Epidermal melanocyte (primary cell): ENCODE results near the gene TMEM35B.
"Not testable (repeated sequence)": the region's sequence is repeated elsewhere in the genome, so short reads cannot be mapped to it uniquely, and the experiment has no call there.

Experiments used
- DNase-seq: peaks from one replicate; pipeline ENCODE4 v3.0.0; 2011; ENCODE audit warnings: low spot score; ENCODE audit not compliant: insufficient read length

The TMEM35B gene

GRCh38 chr1:34976384-34977209 is 8.6 kb downstream of the TMEM35B start:
- DNase-seq: no peak

GRCh38 chr1:34975771-34976170 is 9.4 kb downstream of the TMEM35B start:
- DNase-seq: no peak

DNA sequence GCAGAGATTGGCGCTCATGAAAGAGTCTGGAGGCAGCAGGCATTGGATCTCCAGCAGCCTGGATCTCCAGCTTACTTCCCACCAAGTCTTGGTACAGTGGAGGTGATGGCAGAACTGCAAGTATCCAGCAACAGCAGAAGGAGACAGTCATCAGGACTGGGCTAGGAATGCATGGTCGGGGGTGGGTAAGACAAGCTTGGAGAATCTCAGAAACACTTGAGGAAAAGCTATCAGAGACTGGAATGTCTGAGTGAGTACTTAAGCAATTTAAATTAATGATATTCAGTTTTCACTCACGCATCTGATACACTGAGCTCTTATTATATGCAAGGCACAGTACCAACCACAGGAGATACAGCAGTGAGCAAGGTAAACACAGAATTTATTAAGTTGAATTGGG is 9.8 kb downstream of the TMEM35B start:
- DNase-seq: no peak

DNA sequence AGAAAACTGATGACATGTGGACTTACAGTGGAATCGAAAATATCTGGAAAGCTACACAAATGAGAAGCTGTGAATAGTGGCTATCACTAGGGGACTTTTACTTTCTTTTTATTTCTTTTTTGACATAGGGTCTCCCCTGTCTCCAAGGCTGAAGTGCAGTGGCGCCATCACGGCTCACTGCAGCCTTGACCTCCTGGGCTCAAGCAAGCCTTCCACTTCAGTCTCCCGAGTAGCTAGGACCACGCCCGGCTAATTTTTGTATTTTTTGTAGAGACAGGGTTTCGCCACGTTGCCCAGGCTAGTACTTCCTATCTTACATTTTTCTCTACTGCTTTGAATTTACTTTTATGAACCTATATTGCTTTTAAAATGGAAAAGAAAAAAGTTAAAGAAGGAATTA is 10.5 kb downstream of the TMEM35B start:
- no peak for DNase-seq

GRCh38 chr1:34973326-34973725 is 11.8 kb downstream of the TMEM35B start:
- no peak for DNase-seq

- no peak for DNase-seq
Measured at GRCh38 chr1:34970829-34971228, 14.3 kb downstream of the TMEM35B start.

DNA sequence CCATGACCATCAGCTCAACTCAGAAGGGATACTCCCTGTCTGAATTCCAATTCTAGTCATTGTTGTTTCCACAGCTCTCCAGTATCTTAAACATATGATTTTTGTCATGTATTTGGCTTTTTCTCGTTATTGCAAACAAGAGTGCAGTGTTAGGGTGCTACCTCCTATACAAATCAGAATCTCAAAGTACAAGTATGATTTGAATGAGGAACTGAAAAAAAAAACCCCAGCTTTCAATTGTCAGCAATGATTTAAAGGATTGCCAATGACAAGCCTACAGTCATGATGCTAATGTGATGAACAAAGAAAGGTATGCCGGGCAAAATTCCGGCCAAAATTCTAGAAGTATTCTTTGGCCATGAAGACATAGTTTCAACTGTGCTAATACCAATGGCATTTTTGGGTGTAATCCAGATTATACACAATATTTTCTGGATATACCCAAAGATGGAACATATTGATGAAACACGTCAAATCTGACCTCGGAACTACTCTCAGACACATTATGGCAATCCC is 14.9 kb downstream of the TMEM35B start:
- DNase-seq: no peak

DNA sequence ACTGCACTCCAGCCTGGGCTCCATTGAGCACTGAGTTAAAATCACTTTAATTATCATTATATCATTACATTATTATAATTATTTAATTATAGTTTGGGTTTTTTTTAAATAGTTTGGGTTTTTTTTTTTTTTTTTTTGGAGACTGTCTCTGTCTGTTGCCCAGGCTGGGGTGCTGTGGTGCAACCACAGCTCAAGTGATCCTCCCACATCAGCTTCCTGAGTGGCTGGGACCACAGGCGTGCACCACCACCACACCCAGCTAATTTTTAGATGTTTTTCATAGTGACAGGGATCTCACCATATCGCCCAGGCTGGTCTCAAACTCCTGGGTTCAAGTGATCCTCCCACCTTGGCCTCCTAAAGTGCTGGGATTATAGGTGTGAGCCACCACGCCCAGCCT is 16.9 kb downstream of the TMEM35B start:
- DNase-seq: not testable (repeated sequence)

DNA sequence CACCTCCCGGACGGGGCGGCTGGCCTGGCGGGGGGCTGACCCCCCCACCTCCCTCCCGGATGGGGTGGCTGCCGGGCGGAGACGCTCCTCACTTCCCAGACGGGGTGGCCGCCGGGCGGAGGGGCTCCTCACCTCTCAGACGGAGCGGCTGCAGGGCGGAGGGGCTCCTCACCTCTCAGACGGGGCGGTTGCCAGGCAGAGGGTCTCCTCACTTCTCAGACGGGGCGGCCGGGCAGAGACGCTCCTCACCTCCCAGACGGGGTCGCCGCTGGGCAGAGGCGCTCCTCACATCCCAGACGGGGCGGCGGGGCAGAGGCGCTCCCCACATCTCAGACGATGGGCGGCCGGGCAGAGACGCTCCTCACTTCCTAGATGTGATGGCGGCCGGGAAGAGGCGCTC is 17.5 kb downstream of the TMEM35B start:
- not testable (repeated sequence) for DNase-seq

DNA sequence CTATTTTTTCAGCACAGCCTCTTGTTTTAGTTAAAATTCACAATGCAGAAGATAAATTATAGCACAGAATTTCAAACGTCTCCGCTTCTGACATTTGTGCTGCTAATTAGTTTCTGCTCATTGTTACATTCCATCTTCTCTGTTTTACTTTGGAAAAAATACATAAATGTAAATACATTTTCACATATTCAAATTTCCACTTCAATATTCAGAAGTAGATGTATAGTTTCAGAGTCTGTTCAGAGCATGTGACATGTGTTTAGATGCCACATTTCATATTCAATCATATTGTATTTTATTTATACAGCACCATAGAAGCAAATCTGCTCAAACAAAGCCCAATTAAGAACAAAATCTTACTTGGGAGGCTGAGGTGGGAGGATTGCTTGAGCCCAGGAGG is 19.6 kb downstream of the TMEM35B start:
- DNase-seq: no peak

- no peak for DNase-seq
Measured at GRCh38 chr1:34950428-34950827, 34.7 kb downstream of the TMEM35B start.

DNA sequence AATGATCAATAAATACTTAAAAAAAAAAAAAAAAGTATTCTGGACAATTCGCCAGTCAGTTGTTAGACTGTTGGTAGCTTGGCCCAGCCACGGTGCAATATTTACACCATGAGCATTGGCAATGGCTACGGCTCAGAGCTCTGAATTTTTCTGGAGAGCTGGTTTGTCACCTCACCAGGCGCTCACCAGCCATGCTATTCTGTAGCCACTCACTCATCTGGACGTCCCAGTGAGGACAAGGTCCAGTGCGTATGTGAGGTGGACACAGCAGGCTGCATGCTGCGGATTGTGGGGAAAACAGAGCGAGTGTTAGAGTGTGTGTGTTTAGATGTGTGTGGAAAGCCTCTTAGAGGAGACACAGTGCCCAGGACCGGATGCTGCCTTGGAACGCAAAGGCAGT is 36.4 kb downstream of the TMEM35B start:
- not testable (repeated sequence) for DNase-seq

DNA sequence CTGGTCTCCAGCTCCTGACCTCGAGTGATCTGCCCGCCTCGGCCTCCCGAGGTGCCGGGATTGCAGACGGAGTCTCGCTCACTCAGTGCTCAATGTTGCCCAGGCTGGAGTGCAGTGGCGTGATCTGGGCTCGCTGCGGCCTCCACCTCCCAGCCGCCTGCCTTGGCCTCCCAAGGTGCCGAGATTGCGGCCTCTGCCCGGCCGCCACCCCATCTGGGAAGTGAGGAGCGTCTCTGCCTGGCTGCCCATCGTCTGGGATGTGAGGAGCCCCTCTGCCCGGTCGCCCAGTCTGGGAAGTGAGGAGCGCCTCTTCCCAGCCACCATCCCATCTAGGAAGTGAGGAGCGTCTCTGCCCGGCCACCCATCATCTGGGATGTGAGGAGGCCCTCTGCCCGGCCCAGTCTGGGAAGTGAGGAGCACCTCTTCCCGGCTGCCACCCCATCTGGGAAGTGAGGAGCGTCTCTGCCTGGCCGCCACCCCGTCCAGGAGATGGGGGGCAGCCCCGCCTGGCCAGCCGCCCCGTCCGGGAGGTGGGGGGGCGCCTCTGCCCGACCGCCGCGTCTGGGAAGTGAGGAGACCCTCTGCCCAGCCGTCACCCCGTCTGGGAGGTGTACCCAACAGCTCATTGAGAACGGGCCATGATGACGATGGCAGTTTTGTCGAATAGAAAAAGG is 37.4 kb downstream of the TMEM35B start:
- DNase-seq: not testable (repeated sequence)

- DNase-seq: no peak
Measured at GRCh38 chr1:34946211-34946610, 38.9 kb downstream of the TMEM35B start.

DNA sequence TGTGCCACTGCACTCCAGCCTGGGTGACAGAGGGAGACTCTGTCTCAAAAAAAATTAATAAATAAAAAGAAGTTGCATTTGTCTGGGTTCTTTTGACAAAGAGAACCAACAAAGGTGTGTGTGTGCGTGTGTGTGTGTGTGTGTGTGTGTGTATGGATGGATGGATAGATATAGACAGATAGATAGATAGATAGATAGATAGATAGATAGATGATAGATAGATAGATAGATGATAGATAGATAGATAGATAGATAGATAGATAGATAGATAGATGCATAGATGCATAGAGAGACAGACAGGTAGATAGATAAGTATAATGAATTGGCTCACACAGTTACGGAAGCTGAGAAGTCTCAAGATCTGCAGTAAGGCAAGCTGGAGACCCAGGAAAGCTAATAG is 43.3 kb downstream of the TMEM35B start:
- DNase-seq: not testable (repeated sequence)
